Nephron (organoid): ENCODE data around the gene BRAF.

Source experiments
- H3K27ac Mint-ChIP-seq, 3 experiments: 2 replicates each; pipeline ENCODE4 v1.8.0; 2020; ENCODE audit warnings: mixed read lengths in 3 of 3, mild to moderate bottlenecking in 2 of 3, moderate library complexity in 1 of 3
- H3K27me3 Mint-ChIP-seq: 2 replicates; pipeline ENCODE4 v1.8.0; 2021; ENCODE audit warnings: low read depth, mild to moderate bottlenecking, moderate library complexity, mixed read lengths
- H3K36me3 Mint-ChIP-seq: 2 replicates; pipeline ENCODE4 v1.8.0; 2020; ENCODE audit warnings: low read depth, mixed read lengths
- H3K4me1 Mint-ChIP-seq: 2 replicates; pipeline ENCODE4 v1.8.0; 2020; ENCODE audit warnings: mixed read lengths
- H3K4me3 Mint-ChIP-seq, 3 experiments: 2 replicates each; pipeline ENCODE4 v1.8.0; 2020; ENCODE audit warnings: mild to moderate bottlenecking in 3 of 3, mixed read lengths in 3 of 3, moderate library complexity in 2 of 3
- H3K9me3 Mint-ChIP-seq: 2 replicates; pipeline ENCODE4 v1.8.0; 2020; ENCODE audit warnings: mixed read lengths
- TF ChIP-seq, protein P1 (sequence below), 3 experiments: fragments of 200-600 bp; sonication (generic); IDR thresholded peaks; one replicate each; pipeline ENCODE4 v1.5.0; 2021; ENCODE audit warnings: antibody characterized with exemption in 3 of 3; ENCODE audit not compliant: unreplicated experiment in 3 of 3

The BRAF gene

DNA sequence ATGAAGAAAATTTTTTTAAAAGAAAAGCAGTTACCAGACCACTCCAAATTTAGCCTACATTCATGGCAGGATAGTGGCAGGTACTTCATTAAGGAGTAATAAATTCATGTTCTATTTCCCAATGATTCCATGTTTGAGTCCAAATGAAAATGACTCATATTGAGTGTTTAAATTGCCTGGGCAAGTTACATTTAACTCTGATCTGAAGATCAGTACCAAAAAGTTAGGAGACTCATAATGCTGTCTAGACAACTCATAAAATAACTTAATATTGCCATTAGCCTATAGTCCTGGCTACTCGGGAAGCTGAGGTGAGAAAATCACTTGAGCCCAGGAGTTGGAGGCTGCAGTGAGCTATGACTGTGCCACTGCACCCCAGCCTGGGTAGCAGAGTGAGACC, 13.0 kb downstream of the BRAF start:
- H3K4me3 Mint-ChIP-seq: no peak overlapping the region
- no peaks in the 10 kb centered on the region for H3K27me3 Mint-ChIP-seq
- peaks cover 5% of the 10 kb centered on the region for H3K9me3 Mint-ChIP-seq
- peaks cover 28% of the 10 kb centered on the region for H3K36me3 Mint-ChIP-seq
- H3K4me1 Mint-ChIP-seq: peaks cover 6% of the 10 kb centered on the region
- TF ChIP-seq, protein P1, sequence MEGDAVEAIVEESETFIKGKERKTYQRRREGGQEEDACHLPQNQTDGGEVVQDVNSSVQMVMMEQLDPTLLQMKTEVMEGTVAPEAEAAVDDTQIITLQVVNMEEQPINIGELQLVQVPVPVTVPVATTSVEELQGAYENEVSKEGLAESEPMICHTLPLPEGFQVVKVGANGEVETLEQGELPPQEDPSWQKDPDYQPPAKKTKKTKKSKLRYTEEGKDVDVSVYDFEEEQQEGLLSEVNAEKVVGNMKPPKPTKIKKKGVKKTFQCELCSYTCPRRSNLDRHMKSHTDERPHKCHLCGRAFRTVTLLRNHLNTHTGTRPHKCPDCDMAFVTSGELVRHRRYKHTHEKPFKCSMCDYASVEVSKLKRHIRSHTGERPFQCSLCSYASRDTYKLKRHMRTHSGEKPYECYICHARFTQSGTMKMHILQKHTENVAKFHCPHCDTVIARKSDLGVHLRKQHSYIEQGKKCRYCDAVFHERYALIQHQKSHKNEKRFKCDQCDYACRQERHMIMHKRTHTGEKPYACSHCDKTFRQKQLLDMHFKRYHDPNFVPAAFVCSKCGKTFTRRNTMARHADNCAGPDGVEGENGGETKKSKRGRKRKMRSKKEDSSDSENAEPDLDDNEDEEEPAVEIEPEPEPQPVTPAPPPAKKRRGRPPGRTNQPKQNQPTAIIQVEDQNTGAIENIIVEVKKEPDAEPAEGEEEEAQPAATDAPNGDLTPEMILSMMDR (IDR thresholded peaks at IDR 0.05; ENCODE audit: unreplicated experiment in 3 of 3): no peak
- no peak overlapping the region for H3K27ac Mint-ChIP-seq

DNA sequence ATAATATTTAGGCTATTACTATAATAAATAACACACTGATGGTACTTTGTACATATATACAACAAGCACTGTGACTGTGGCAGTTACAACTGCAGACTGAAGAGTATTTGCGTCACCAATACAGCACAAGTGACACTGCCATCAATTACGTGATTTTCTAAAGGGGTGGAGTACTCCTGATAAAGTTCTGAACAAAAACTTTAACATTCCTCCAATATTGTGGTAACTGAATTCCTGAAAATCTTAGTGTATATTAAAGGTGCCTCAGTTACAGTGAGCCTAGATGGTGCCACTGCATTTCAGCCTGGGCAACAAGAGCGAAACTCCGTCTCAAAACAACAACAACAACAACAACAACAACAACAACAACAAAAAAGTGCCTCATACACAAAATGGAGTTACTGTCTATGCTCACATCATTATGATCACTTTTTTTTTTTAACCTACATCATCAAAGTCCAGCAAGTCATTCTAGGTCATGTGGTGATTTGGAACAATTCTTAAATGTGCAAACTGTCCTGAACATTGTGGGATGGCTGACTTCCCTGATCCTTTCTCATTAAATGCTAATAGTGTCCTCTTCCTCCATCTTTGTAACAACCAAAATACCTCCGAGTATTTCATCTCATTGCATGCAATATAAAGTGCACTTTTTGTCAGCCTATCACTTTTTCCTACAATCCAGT, 15.1 kb downstream of the BRAF start:
- no peak overlapping the region for H3K4me3 Mint-ChIP-seq
- no peaks in the 10 kb centered on the region for H3K27me3 Mint-ChIP-seq

DNA sequence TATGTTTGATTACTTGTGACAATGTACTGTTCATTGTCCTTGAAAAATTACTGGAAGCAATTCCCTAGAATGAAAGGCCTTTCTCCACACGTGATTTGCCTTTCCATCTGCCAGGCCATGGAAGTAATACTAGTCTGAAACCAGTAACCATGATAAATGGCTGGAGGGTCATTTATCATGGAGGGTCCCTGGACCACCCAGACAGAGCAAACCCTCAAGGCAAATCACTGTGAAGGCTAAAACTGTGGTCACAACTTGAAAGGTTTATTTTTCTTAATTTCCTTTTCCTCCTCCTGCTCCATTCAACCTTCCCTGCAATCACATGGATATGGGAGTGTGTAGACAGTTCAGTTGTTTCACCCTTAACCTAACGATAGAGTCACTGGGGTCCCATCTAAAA, 16.4 kb downstream of the BRAF start:
- Mint-ChIP-seq H3K27me3 (no peaks in the 10 kb centered on the region), H3K4me3 (no peak overlapping the region), H3K27ac (no peak overlapping the region), H3K36me3 (peaks cover 50% of the 10 kb centered on the region), H3K4me1 (no peaks in the 10 kb centered on the region), H3K9me3 (peaks cover 29% of the 10 kb centered on the region)
- TF ChIP-seq, protein P1 (IDR thresholded peaks at IDR 0.05; ENCODE audit: unreplicated experiment in 3 of 3): no peak

More for the DNA sequence above, 15.1 kb downstream of the BRAF start:
- Mint-ChIP-seq H3K9me3 (peaks cover 19% of the 10 kb centered on the region), H3K27ac (no peak overlapping the region), H3K36me3 (peaks cover 37% of the 10 kb centered on the region), H3K4me1 (peaks cover 6% of the 10 kb centered on the region)
- TF ChIP-seq, protein P1 (IDR thresholded peaks at IDR 0.05; ENCODE audit: unreplicated experiment in 3 of 3): no peak

DNA sequence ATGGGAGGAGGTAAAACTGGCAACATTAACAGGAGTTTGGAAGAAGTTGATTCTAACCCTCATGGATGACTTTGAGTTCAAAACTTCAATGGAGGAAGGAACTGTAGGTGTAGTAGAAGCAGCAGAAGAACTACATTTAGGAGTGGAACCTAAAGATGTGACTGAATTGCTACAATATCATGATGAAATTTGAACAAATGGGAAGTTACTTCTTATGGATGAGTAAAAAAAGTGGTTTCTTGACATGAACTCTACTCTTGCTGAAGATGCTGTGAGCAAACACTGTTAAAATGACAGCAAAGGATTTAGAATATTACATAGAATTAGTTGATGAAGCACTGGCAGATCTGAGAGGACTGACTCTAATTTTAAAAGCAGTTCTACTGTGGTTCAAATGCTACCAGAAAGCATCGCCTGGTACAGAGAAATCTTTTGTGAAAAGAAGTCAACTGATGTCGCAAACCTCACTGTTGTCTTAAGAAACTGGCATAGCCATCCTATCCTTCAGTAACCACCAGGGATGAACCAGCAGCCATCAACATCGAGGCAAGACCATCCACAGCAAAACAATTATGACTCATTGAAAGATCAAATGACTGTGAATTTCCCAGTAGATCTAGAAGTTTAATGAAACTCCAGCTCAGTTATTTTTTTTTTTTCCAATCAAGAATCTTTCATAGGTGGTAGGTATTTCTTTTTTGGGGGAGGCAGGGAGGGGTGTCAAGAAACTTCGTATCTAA, 20.8 kb downstream of the BRAF start:
- H3K27ac Mint-ChIP-seq: no peak overlapping the region
- TF ChIP-seq, protein P1 (IDR thresholded peaks at IDR 0.05; ENCODE audit: unreplicated experiment in 3 of 3): no peak
- H3K4me3 Mint-ChIP-seq: no peak overlapping the region
- no peaks in the 10 kb centered on the region for H3K27me3 Mint-ChIP-seq
- H3K9me3 Mint-ChIP-seq: peaks cover 39% of the 10 kb centered on the region
- H3K36me3 Mint-ChIP-seq: peaks cover 59% of the 10 kb centered on the region
- no peaks in the 10 kb centered on the region for H3K4me1 Mint-ChIP-seq

DNA sequence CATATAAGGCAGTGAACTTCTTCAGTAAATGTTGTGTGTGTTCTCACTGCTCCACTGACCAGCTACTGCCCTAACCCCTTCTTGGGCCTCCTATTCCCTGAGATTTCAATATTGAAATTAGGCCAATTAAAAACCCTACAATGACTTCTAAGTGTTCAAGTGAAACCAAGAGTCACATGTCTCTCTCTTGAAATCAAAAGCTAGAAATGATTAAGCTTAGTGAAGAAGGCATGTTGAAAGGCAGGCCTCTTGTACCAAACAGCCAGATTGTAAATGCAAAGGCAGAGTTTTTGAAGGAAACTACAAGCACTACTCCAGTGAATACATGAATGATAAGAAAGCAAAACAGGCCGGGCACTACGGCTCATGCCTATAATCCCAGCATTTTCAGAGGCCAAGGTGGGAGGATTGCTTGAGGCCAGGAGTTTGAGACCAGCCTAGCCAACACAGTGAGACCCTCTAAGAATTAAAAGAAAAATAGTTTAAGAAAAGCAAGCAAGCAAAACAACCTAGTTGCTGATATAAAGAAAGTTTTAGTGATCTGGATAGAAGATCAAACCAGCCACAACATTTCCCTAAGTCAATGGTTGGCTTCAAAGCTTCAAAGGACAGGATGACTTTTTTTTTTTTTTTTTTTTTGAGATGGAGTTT, 22.3 kb downstream of the BRAF start:
- Mint-ChIP-seq H3K36me3 (peaks cover 54% of the 10 kb centered on the region), H3K4me3 (no peak overlapping the region)

More for the DNA sequence above, 22.3 kb downstream of the BRAF start:
- peak overlapping the region in 1 of 3 experiments; percentile 76 for H3K27ac Mint-ChIP-seq
- H3K4me1 Mint-ChIP-seq: no peaks in the 10 kb centered on the region
- TF ChIP-seq, protein P1 (IDR thresholded peaks at IDR 0.05; ENCODE audit: unreplicated experiment in 3 of 3): no peak
- H3K9me3 Mint-ChIP-seq: peaks cover 37% of the 10 kb centered on the region
- no peaks in the 10 kb centered on the region for H3K27me3 Mint-ChIP-seq
